Uterus (tissue), 2 donors: ENCODE measurements around the gene LCP2.

Source experiments
- POLR2A ChIP-seq, 2 donors: fragments of 450-650 bp; IDR thresholded peaks; one replicate each; pipeline ENCODE4 v1.6.1; 2016; ENCODE audit warnings: antibody characterized with exemption in 2 of 2, mild to moderate bottlenecking in 1 of 2, moderate library complexity in 1 of 2
- TF ChIP-seq, protein P1 (sequence below), 4 experiments: fragments of 200-600 bp in 2 of 4; fragments of 450-650 bp in 2 of 4; sonication (generic) in 2 of 4; IDR thresholded peaks; one replicate each; pipeline ENCODE4 v1.5.1; 2016 to 2019; ENCODE audit warnings: antibody characterized with exemption in 4 of 4, mild to moderate bottlenecking in 2 of 4, moderate library complexity in 1 of 4

GRCh38 chr5:170265522-170265921 lies 32.1 kb downstream of the LCP2 start:
- TF ChIP-seq, protein P1, sequence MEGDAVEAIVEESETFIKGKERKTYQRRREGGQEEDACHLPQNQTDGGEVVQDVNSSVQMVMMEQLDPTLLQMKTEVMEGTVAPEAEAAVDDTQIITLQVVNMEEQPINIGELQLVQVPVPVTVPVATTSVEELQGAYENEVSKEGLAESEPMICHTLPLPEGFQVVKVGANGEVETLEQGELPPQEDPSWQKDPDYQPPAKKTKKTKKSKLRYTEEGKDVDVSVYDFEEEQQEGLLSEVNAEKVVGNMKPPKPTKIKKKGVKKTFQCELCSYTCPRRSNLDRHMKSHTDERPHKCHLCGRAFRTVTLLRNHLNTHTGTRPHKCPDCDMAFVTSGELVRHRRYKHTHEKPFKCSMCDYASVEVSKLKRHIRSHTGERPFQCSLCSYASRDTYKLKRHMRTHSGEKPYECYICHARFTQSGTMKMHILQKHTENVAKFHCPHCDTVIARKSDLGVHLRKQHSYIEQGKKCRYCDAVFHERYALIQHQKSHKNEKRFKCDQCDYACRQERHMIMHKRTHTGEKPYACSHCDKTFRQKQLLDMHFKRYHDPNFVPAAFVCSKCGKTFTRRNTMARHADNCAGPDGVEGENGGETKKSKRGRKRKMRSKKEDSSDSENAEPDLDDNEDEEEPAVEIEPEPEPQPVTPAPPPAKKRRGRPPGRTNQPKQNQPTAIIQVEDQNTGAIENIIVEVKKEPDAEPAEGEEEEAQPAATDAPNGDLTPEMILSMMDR (IDR thresholded peaks at IDR 0.05): no peak
- TF ChIP-seq POLR2A (IDR thresholded peaks at IDR 0.05): no peak
